HepG2 (cell line): Measurements from ENCODE around the gene ANXA5. TPM values are rescaled to one million over a fixed set of nuclear protein-coding genes. Genes with fewer than 3 reads are reported as not detected.

Source experiments
- ATAC-seq: fragments of 200-7000 bp; cut with Tn5 transposase; 3 replicates; pipeline ENCODE4 v1.9.1; 2020; ENCODE audit warnings: mild to moderate bottlenecking, moderate library complexity
- BruUV-seq: library from RNA; stranded (reverse); fragments of 400-500 nt; replicated peaks from 2 replicates; lab custom pipeline; 2021; lab: Mats Ljungman, UMichigan
- CTCF ChIA-PET: fragments of 300-600 bp; formaldehyde crosslinking; extraction: SDS; loops from one replicate; lab custom pipeline; 2021; ENCODE audit warnings: low total read pairs, inconsistent platforms, low intra/inter-chr PET ratio; lab: Yijun Ruan, JAX
- POLR2A ChIA-PET: fragments of 350-600 bp; sonication (Branson Sonifier 250); formaldehyde crosslinking; loops from one replicate; lab custom pipeline; 2020; ENCODE audit warnings: antibody characterized with exemption, inconsistent platforms; lab: Yijun Ruan, JAX
- DNase-seq: peaks from one replicate; pipeline ENCODE4 v3.0.0-alpha.2; 2015; ENCODE audit warnings: low spot score
- FAIRE-seq: peaks from 3 replicates; lab custom pipeline; 2011; peaks lifted over from hg19 to GRCh38; lab: Jason Lieb, UNC
- H2AFZ ChIP-seq: one replicate; pipeline ENCODE4 v1.6.1; 2011; ENCODE audit warnings: low read length, inconsistent platforms
- H3K27ac ChIP-seq: fragments of 300-600 bp; 3 replicates; pipeline ENCODE4 v1.8.0; 2011; ENCODE audit warnings: mixed run types, mild to moderate bottlenecking, mixed read lengths, low read length, inconsistent platforms; ENCODE audit not compliant: insufficient read depth; ENCODE audit errors: extremely low read length
- H3K27me3 ChIP-seq, 2 experiments: fragments of 200-600 bp in 1 of 2; 2 replicates in 1 of 2; 3 replicates in 1 of 2; pipeline versions ENCODE4 v1.6.0 to v1.8.0; 2011; ENCODE audit warnings: low read length in 2 of 2, mild to moderate bottlenecking in 2 of 2, moderate library complexity in 2 of 2, inconsistent platforms in 1 of 2; ENCODE audit not compliant: insufficient read depth in 2 of 2, control insufficient read depth in 1 of 2
- H3K36me3 ChIP-seq, 2 experiments: fragments of 200-600 bp in 1 of 2; replicated peaks in 1 of 2; 2 replicates in 1 of 2; 3 replicates in 1 of 2; pipeline versions ENCODE4 v1.5.1 to v1.8.0; 2011; ENCODE audit warnings: low read length in 2 of 2, inconsistent platforms in 1 of 2; ENCODE audit not compliant: insufficient read depth in 2 of 2, control insufficient read depth in 1 of 2
- H3K4me1 ChIP-seq: 2 replicates; pipeline ENCODE4 v1.5.1; 2012; ENCODE audit warnings: low read length, inconsistent platforms; ENCODE audit not compliant: insufficient read depth
- H3K4me2 ChIP-seq: 2 replicates; pipeline ENCODE4 v1.6.0; 2011; ENCODE audit warnings: low read depth, low read length, inconsistent platforms
- H3K4me3 ChIP-seq, 3 experiments: fragments of 200-600 bp in 1 of 3; sonication (generic), shearing (Covaris generic) in 1 of 3; replicated peaks in 1 of 3; 2 replicates each; pipeline ENCODE4 v1.5.1; 2011 to 2016; ENCODE audit warnings: low read length in 3 of 3, inconsistent platforms in 2 of 3, low read depth in 2 of 3, mild to moderate bottlenecking in 2 of 3, control low read depth in 1 of 3, mixed read lengths in 1 of 3; ENCODE audit not compliant: insufficient read depth in 1 of 3
- H3K79me2 ChIP-seq: one replicate; pipeline ENCODE4 v1.6.1; 2011; ENCODE audit warnings: low read length, inconsistent platforms; ENCODE audit not compliant: insufficient read depth
- H3K9ac ChIP-seq: 2 replicates; pipeline ENCODE4 v1.6.0; 2011; ENCODE audit warnings: mild to moderate bottlenecking, low read depth, low read length, inconsistent platforms; ENCODE audit not compliant: insufficient read depth
- H3K9me3 ChIP-seq: 2 replicates; pipeline ENCODE4 v1.5.1; 2012; ENCODE audit warnings: mild to moderate bottlenecking, low read length
- H4K20me1 ChIP-seq: 2 replicates; pipeline ENCODE4 v1.6.0; 2011; ENCODE audit warnings: inconsistent platforms, mild to moderate bottlenecking, low read length, moderate library complexity; ENCODE audit not compliant: insufficient read depth
- CEBPG ChIP-seq: IDR thresholded peaks from 2 replicates; pipeline ENCODE4 v1.6.1; 2016
- FOSL1 ChIP-seq: sonication (generic); formaldehyde crosslinking; IDR thresholded peaks from 2 replicates; pipeline ENCODE4 v1.9.0; 2021; ENCODE audit warnings: missing genetic modification reagents, borderline replicate concordance
- KLF15 ChIP-seq: sonication (generic); formaldehyde crosslinking; IDR thresholded peaks from 2 replicates; pipeline ENCODE4 v1.8.1; 2023; ENCODE audit warnings: borderline replicate concordance, mild to moderate bottlenecking, inconsistent platforms, missing genetic modification reagents, mixed read lengths
- KLF9 ChIP-seq: IDR thresholded peaks from 2 replicates; pipeline ENCODE4 v1.6.1; 2016; ENCODE audit warnings: low read depth
- NFE2 ChIP-seq: sonication (generic); formaldehyde crosslinking; IDR thresholded peaks from 2 replicates; pipeline ENCODE4 v1.4.0; 2020; ENCODE audit warnings: missing genetic modification reagents
- SRSF9 ChIP-seq: fragments of 200-400 bp; formaldehyde crosslinking; IDR thresholded peaks from 2 replicates; pipeline ENCODE4 v1.6.1; 2018; ENCODE audit warnings: borderline replicate concordance, mild to moderate bottlenecking, low read depth, low read length; ENCODE audit not compliant: insufficient read depth, poor library complexity, severe bottlenecking
- TSC22D2 ChIP-seq: sonication (generic); formaldehyde crosslinking; IDR thresholded peaks from 2 replicates; pipeline ENCODE4 v1.5.1; 2020; ENCODE audit warnings: missing genetic modification reagents, mild to moderate bottlenecking, borderline replicate concordance
- ZNF672 ChIP-seq: sonication (generic); formaldehyde crosslinking; IDR thresholded peaks from 2 replicates; pipeline ENCODE4 v1.8.1; 2022; ENCODE audit warnings: missing genetic modification reagents
- WGBS: methylation state at CpG from one replicate; pipeline ENCODE4 v1.1.6; 2017; ENCODE audit warnings: low lambda C conversion rate; 5-methylcytosine and 5-hydroxymethylcytosine counted together
- in situ Hi-C: cut with HindIII; loops from 2 replicates; pipeline ENCODE4 v1.10.0; 2017; ENCODE audit warnings: low pct_unique_long_range_greater_than_20kb; ENCODE audit not compliant: extremely low pct_ligation_motif_present
- intact Hi-C: fragments of 100-400 bp; cut with micrococcal nuclease; formaldehyde crosslinking; loops from one replicate; pipeline ENCODE4 v1.10.0; 2022; ENCODE audit not compliant: unreplicated experiment
- polyA plus RNA-seq, 8 experiments: library from polyadenylated mRNA; depleted of rRNA in 3 of 8; stranded (reverse) in 7 of 8; unstranded in 1 of 8; fragments of >200 nt; fragmentation: Illumina TruSeq in 4 of 8; extraction: Trizol in 4 of 8; gene quantifications; 2 replicates each; pipeline versions ENCODE4 v1.2.1 to v1.2.3, GENCODE V29; 2011 to 2016; ENCODE audit warnings: low read depth in 4 of 8, missing spikeins in 1 of 8, mixed read lengths in 1 of 8; ENCODE audit not compliant: insufficient read depth in 1 of 8
- total RNA-seq, 5 experiments: library from RNA; depleted of rRNA; stranded (reverse); fragments of >200 nt; fragmentation: Illumina TruSeq; extraction: Trizol; gene quantifications; 2 replicates each; pipeline ENCODE4 v1.2.3, GENCODE V29; 2016; ENCODE audit warnings: low read depth in 1 of 5
- TF ChIP-seq, protein P1 (sequence below): IDR thresholded peaks from 2 replicates; pipeline ENCODE4 v1.6.1; 2016; ENCODE audit warnings: mild to moderate bottlenecking, missing biosample characterization, missing genetic modification reagents
- TF ChIP-seq, protein P2 (sequence below): sonication (generic); formaldehyde crosslinking; IDR thresholded peaks from 2 replicates; pipeline ENCODE4 v1.8.0; 2022; ENCODE audit warnings: missing genetic modification reagents, mild to moderate bottlenecking, moderate library complexity, borderline replicate concordance
- TF ChIP-seq, protein P3 (sequence below): sonication (generic); formaldehyde crosslinking; IDR thresholded peaks from 2 replicates; pipeline ENCODE4 v1.4.0; 2020; ENCODE audit warnings: missing genetic modification reagents
- TF ChIP-seq, protein P4 (sequence below): sonication (generic); formaldehyde crosslinking; IDR thresholded peaks from 2 replicates; pipeline ENCODE4 v1.4.0; 2020; ENCODE audit warnings: mild to moderate bottlenecking, missing genetic modification reagents
- TF ChIP-seq, protein P5 (sequence below): sonication (generic); formaldehyde crosslinking; IDR thresholded peaks from 2 replicates; pipeline ENCODE4 v1.5.1; 2020; ENCODE audit warnings: mild to moderate bottlenecking, missing genetic modification reagents

Gene ANXA5
- total and polyA plus RNA-seq, 2 of the 13 experiments (the other 11 are each of a cell fraction or from before 2014, with no cell fraction given), result 209 to 342 TPM

DNA sequence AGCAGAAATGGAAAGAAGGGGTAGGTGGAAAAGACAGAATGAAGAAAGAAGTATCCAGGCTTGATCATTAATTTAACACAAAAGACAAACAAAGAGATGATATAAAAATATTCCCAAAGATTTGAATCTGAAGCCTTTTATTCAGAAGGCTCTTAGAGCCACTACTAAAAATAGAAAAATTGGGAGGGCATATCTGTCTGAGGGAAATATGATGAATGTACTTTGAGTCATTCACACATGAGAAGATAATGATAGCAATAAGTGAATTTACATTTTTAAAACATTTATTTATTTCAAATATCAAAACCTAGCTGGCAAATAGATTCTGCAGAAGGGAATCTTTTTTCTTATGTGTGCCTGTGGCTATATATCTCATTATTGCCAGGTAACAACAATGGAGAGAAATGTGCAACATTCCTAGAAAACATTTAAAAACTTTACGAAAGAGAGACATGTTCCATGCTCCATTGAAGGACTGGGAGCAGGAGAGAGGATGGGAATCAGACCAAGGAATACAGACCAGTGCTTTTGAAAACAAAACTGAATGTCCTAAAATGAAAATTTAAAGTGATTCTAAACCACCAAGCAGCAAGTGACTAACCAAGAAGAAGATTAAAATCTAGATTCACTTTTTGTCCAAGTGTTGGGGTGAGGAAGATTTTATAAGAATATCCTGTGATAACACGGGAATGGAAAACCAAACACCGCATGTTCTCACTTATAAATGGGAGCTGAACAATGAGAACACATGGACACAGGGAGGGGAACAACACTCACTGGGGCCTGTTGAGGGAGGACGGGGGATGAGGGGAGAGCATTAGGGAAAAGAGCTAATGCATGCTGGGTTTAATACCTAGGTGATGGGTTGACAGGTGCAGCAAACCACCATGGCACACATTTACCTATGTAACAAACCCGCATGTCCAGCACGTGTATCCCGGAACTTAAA is 41.2 kb downstream of the ANXA5 start:
- Histone ChIP-seq H3K9ac (no peak overlapping the region), H4K20me1 (no peaks in the 10 kb centered on the region), H3K4me2 (no peak overlapping the region), H3K79me2 (no peaks in the 10 kb centered on the region), H3K4me1 (no peaks in the 10 kb centered on the region), H3K36me3 (no peaks in the 10 kb centered on the region), H3K4me3 (no peak overlapping the region), H2AFZ (no peak overlapping the region), H3K27me3 (no peaks in the 10 kb centered on the region), H3K27ac (no peak overlapping the region), H3K9me3 (no peaks in the 10 kb centered on the region)
- intact Hi-C loops, result loop anchor here (1.0 to 10.0 kb wide), 5 partner anchors 71 to 381 kb away; no protein-coding TSS in a partner anchor
- ChIA-PET POLR2A (no interaction called here), CTCF (interaction anchor here (0.8 to 1.7 kb wide), 4 partner anchors 171 to 378 kb away, joined by 4 to 15 read pairs (median 10); no protein-coding TSS in a partner anchor)
- BruUV-seq, result no TSS peak
- 43% methylated on average over 7 of the region's 7 CpGs for WGBS
- TF ChIP-seq, protein P1, sequence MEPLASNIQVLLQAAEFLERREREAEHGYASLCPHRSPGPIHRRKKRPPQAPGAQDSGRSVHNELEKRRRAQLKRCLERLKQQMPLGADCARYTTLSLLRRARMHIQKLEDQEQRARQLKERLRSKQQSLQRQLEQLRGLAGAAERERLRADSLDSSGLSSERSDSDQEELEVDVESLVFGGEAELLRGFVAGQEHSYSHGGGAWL (CRISPR knock-in tag), result no peak
- no peak for TF ChIP-seq TSC22D2 (CRISPR knock-in tag)
- TF ChIP-seq, protein P2, sequence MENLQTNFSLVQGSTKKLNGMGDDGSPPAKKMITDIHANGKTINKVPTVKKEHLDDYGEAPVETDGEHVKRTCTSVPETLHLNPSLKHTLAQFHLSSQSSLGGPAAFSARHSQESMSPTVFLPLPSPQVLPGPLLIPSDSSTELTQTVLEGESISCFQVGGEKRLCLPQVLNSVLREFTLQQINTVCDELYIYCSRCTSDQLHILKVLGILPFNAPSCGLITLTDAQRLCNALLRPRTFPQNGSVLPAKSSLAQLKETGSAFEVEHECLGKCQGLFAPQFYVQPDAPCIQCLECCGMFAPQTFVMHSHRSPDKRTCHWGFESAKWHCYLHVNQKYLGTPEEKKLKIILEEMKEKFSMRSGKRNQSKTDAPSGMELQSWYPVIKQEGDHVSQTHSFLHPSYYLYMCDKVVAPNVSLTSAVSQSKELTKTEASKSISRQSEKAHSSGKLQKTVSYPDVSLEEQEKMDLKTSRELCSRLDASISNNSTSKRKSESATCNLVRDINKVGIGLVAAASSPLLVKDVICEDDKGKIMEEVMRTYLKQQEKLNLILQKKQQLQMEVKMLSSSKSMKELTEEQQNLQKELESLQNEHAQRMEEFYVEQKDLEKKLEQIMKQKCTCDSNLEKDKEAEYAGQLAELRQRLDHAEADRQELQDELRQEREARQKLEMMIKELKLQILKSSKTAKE (CRISPR knock-in tag), result no peak
- TF ChIP-seq SRSF9, result no peak
- no peak for TF ChIP-seq CEBPG
- no peak for TF ChIP-seq NFE2 (CRISPR knock-in tag)
- TF ChIP-seq, protein P3, sequence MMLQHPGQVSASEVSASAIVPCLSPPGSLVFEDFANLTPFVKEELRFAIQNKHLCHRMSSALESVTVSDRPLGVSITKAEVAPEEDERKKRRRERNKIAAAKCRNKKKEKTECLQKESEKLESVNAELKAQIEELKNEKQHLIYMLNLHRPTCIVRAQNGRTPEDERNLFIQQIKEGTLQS (CRISPR knock-in tag), result no peak
- TF ChIP-seq KLF15 (CRISPR knock-in tag), result no peak
- TF ChIP-seq KLF9 (CRISPR knock-in tag), result no peak
- TF ChIP-seq, protein P4, sequence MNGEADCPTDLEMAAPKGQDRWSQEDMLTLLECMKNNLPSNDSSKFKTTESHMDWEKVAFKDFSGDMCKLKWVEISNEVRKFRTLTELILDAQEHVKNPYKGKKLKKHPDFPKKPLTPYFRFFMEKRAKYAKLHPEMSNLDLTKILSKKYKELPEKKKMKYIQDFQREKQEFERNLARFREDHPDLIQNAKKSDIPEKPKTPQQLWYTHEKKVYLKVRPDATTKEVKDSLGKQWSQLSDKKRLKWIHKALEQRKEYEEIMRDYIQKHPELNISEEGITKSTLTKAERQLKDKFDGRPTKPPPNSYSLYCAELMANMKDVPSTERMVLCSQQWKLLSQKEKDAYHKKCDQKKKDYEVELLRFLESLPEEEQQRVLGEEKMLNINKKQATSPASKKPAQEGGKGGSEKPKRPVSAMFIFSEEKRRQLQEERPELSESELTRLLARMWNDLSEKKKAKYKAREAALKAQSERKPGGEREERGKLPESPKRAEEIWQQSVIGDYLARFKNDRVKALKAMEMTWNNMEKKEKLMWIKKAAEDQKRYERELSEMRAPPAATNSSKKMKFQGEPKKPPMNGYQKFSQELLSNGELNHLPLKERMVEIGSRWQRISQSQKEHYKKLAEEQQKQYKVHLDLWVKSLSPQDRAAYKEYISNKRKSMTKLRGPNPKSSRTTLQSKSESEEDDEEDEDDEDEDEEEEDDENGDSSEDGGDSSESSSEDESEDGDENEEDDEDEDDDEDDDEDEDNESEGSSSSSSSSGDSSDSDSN (CRISPR knock-in tag), result no peak
- TF ChIP-seq ZNF672 (CRISPR knock-in tag), result no peak
- TF ChIP-seq, protein P5, sequence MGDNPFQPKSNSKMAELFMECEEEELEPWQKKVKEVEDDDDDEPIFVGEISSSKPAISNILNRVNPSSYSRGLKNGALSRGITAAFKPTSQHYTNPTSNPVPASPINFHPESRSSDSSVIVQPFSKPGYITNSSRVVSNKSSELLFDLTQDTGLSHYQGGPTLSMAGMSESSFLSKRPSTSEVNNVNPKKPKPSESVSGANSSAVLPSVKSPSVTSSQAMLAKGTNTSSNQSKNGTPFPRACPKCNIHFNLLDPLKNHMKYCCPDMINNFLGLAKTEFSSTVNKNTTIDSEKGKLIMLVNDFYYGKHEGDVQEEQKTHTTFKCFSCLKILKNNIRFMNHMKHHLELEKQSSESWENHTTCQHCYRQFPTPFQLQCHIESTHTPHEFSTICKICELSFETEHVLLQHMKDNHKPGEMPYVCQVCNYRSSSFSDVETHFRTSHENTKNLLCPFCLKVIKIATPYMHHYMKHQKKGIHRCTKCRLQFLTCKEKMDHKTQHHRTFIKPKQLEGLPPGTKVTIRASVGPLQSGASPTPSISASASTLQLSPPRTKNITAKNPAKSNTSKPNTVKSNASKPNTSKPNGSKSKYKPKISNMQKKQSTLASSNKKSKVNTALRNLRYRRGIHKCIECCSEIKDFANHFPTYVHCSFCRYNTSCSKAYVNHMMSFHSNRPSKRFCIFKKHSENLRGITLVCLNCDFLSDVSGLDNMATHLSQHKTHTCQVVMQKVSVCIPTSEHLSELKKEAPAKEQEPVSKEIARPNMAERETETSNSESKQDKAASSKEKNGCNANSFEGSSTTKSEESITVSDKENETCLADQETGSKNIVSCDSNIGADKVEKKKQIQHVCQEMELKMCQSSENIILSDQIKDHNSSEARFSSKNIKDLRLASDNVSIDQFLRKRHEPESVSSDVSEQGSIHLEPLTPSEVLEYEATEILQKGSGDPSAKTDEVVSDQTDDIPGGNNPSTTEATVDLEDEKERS (CRISPR knock-in tag), result no peak
- TF ChIP-seq FOSL1 (CRISPR knock-in tag), result no peak
- FAIRE-seq (no peak), DNase-seq (no peak), ATAC-seq (no peak)
- in situ Hi-C loops, result loop anchor here (10.0 kb wide), 2 partner anchors 191 to 281 kb away; no protein-coding TSS in a partner anchor
